Measurements from ENCODE around the gene MARVELD3.

DNA sequence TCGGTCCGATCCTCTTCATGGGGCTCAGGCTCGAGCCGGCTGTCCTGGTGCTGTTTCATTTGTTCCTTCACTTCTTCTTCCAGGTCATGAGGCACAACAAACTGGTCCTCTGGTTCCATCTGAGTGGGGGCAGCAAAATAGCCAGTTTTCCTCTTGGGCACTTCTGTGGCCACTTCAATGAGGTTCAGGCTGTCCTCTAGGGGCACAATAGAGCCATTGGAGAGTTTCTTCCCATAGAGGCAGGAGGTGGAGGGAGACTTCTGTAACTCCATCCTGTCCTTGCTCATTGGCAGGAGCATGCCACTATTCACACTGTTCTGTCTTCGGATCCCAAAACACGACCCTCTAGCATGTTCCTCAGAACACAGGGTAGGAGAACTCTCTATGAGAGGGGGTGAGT lies 22.9 kb downstream of the MARVELD3 start:
- TF ChIP-seq POLR2A (IDR thresholded peaks at IDR 0.05; ENCODE audit: control extremely low read depth in 1 of 2, low read depth in 2 of 2, low read length in 2 of 2) (no peak), MAFK (IDR thresholded peaks at IDR 0.05; ENCODE audit: low read depth, low read length) (no peak), CTCF (IDR thresholded peaks at IDR 0.05; ENCODE audit: control extremely low read depth in 1 of 3, insufficient read depth in 1 of 3, low read depth in 1 of 3, low read length in 3 of 3) (peak; percentile 40 to 76 (median 65)), SIRT6 (IDR thresholded peaks at IDR 0.05; ENCODE audit: low read length) (no peak), EZH2 (IDR thresholded peaks at IDR 0.05; ENCODE audit: low read depth, low read length, severe bottlenecking) (no peak)

All from H1 (cell line).